Heart left ventricle (tissue), 16 donors: ENCODE data around the gene ZNF674. TPM values are rescaled to one million over a fixed set of nuclear protein-coding genes. Genes with fewer than 3 reads are reported as not detected.
A peak's percentile ranks its signal among the peaks of the same experiment; 100 is the strongest.

Experiments used
- ATAC-seq, 4 donors: fragments of 200-7000 bp; cut with Tn5 transposase; one replicate each; pipeline ENCODE4 v1.9.1; 2020 to 2022; ENCODE audit warnings: moderate library complexity in 4 of 4, mild to moderate bottlenecking in 3 of 4, moderate number of reproducible peaks in 1 of 4
- DNase-seq, 5 donors: peaks; one replicate each; pipeline ENCODE4 v3.0.0-alpha.2; 2020
- H3K27ac ChIP-seq, 12 donors: fragments of 200-600 bp; sonication (generic) in 4 of 12; one replicate each; pipeline versions ENCODE4 v1.5.0 to v1.8.0; 2016 to 2022; ENCODE audit warnings: mild to moderate bottlenecking in 2 of 12
- H3K27me3 ChIP-seq, 9 donors: fragments of 200-600 bp; sonication (generic) in 2 of 9; one replicate each; pipeline versions ENCODE4 v1.5.1 to v1.8.0; 2016 to 2022; ENCODE audit warnings: mild to moderate bottlenecking in 3 of 9
- H3K36me3 ChIP-seq, 9 donors: fragments of 200-600 bp; sonication (generic) in 2 of 9; one replicate each; pipeline versions ENCODE4 v1.5.0 to v1.8.0; 2018 to 2022; ENCODE audit warnings: mild to moderate bottlenecking in 2 of 9
- H3K4me1 ChIP-seq, 12 donors: fragments of 200-600 bp; sonication (generic) in 4 of 12; one replicate each; pipeline versions ENCODE4 v1.5.0 to v1.8.0; 2016 to 2022; ENCODE audit warnings: mild to moderate bottlenecking in 3 of 12
- H3K4me3 ChIP-seq, 12 donors: fragments of 200-600 bp; sonication (generic) in 4 of 12; one replicate each; pipeline versions ENCODE4 v1.5.0 to v1.8.0; 2017 to 2022; ENCODE audit warnings: mild to moderate bottlenecking in 9 of 12, moderate library complexity in 4 of 12
- H3K9me3 ChIP-seq, 12 donors: fragments of 200-600 bp; sonication (generic) in 4 of 12; one replicate each; pipeline versions ENCODE4 v1.5.0 to v1.8.0; 2016 to 2022; ENCODE audit warnings: mild to moderate bottlenecking in 1 of 12
- POLR2A ChIP-seq, 2 donors: fragments of 450-650 bp; IDR thresholded peaks; one replicate each; pipeline ENCODE4 v1.6.1; 2017; ENCODE audit warnings: antibody characterized with exemption in 2 of 2, mild to moderate bottlenecking in 2 of 2, moderate library complexity in 2 of 2
- WGBS, 4 donors: extraction: QIAGEN DNeasy Blood & Tissue Kit in 2 of 4; methylation state at CpG; one replicate each; pipeline versions ENCODE4 v1.1.5 to v1.1.7; 2013 to 2018; 5-methylcytosine and 5-hydroxymethylcytosine counted together
- intact Hi-C, 10 donors: fragments of 100-400 bp; cut with DNase I; formaldehyde crosslinking; loops; one replicate each; pipeline versions ENCODE4 v1.11.1 to v1.14.2; 2022
- polyA plus RNA-seq, 2 donors: library from polyadenylated mRNA; stranded (reverse); fragments of 200-250 nt; gene quantifications; one replicate each; pipeline ENCODE4 v1.2.3, GENCODE V29; 2013
- total RNA-seq, 9 donors: library from RNA; depleted of rRNA in 2 of 9; stranded (reverse); fragments of >200 nt in 2 of 9; fragmentation: NEBNext Ultra II Directional in 3 of 9; extraction: Animal tissue kit (Norgen Biotek cat#: 25700) in 3 of 9; gene quantifications; one replicate each; pipeline versions ENCODE4 v1.1.0 to v1.2.4, GENCODE V29; 2016 to 2023
- TF ChIP-seq, protein P1 (sequence below), 12 donors: fragments of 200-600 bp; sonication (generic) in 4 of 12; IDR thresholded peaks; one replicate each; pipeline versions ENCODE4 v1.5.0 to v1.8.0; 2018 to 2022; ENCODE audit warnings: antibody characterized with exemption in 12 of 12, mild to moderate bottlenecking in 5 of 12
- donor health status: ischemic (EF 13 %, LVEDD 7.1; RV severe dilation, severe dysfunction).
- donor health status: healthy with polysubstance abuse.
- donor health status: DM: no; HTN: yes; CAD: no.
- donor health status: DM: no; HTN: no; CAD: no.
- donor health status: ischemic (EF 25% LVEDD 6.9; RV normal size, moderate dysfunction).
- donor health status: ischemic (EF 25% LVEDD 5.7; RV mildly dilated, moderate dysfunction).
- donor health status: healthy.
- donor health status: DM: yes; HTN: yes; CAD: no.
- donor health status: ischemic (EF 35%, LVEDD 5.7; RV mildly dilated, moderate dysfunction).
- donor health status: nonischemic (EF 11% LVEDD 7.7; RV severe dilation, severe dysfunction).
- donor health status: DM: yes; HTN: yes; CAD: no.
- donor health status: PGD.
- donor health status: ischemic (EF 29% LVEDD 5.4; RV normal size, mild dysfunction).
- donor health status: nonischemic (EF 23%, LVEDD 6.1; RV moderate dilation, normal function).

Gene ZNF674
- total and polyA plus RNA-seq, 11 donors = 0.81 to 5.6 (median 2.6) TPM

DNA sequence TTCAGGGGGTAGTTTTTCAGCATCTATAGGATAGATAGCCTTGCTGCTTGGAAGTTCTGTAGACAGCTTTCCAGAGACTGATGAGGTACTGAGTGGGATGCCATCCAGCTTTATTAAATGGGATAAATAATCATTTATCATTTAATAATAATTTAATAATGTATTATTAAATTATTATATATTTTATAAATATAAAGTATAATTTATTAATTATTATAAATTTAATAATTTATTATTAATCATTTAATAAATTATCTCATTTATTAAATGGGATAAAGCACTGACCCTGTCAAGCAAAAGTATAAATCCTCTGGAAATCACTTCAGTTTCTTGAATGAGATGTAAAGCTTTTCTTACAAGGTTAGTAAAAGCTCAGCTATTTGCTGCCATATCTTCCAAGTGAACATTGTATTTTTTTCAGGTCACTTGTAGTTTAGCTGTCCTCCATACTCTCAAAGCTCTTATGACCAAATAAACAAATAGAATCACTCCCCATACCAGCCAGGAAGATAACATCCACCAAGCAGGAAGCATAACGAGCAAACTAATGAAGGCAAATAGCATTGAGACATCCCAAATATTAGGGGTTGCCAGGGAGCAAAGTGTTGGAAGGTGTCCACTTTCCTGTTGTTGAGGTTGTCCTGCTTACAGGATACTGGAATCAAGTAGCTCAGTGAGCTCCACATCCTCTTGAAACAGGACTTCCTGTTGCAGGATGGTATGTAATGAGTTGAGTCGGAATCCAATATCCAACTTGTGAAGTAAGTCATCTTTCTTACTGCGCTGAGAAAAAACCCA, 88.9 kb downstream of the ZNF674 start:
- peaks cover 0 to 5% (median 0%) of the 10 kb centered on the region in 12 donors for H3K4me1 ChIP-seq
- WGBS, 4 donors = 42 to 58% (median 47%) methylated on average over 3 of the region's 3 CpGs
- H3K27me3 ChIP-seq = peaks cover 0 to 3% (median 0%) of the 10 kb centered on the region in 9 donors
- intact Hi-C loops = no loop called here
- no peak overlapping the region for H3K4me3 ChIP-seq
- peak overlapping the region in 4 of 12 donors; percentile 8 to 46 (median 30) for H3K27ac ChIP-seq
- TF ChIP-seq POLR2A (IDR thresholded peaks at IDR 0.05) = no peak
- TF ChIP-seq, protein P1, sequence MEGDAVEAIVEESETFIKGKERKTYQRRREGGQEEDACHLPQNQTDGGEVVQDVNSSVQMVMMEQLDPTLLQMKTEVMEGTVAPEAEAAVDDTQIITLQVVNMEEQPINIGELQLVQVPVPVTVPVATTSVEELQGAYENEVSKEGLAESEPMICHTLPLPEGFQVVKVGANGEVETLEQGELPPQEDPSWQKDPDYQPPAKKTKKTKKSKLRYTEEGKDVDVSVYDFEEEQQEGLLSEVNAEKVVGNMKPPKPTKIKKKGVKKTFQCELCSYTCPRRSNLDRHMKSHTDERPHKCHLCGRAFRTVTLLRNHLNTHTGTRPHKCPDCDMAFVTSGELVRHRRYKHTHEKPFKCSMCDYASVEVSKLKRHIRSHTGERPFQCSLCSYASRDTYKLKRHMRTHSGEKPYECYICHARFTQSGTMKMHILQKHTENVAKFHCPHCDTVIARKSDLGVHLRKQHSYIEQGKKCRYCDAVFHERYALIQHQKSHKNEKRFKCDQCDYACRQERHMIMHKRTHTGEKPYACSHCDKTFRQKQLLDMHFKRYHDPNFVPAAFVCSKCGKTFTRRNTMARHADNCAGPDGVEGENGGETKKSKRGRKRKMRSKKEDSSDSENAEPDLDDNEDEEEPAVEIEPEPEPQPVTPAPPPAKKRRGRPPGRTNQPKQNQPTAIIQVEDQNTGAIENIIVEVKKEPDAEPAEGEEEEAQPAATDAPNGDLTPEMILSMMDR (IDR thresholded peaks at IDR 0.05) = no peak
- DNase-seq = peak in 2 of 5 donors; percentile 8 to 26
- peaks cover 0 to 44% (median 13%) of the 10 kb centered on the region in 9 donors for H3K36me3 ChIP-seq
- ATAC-seq = peak; percentile 27 to 79 (median 62)
- H3K9me3 ChIP-seq = no peaks in the 10 kb centered on the region

Other genes starting within 250 kb of the ZNF674 start
- gene CHST7, start 28.3 kb upstream of the ZNF674 start, total RNA-seq = 10 to 100 TPM in 5 of 9 donors, 1 to 10 TPM in 4; 5.0 to 41.8 (median 15.0) TPM
- 10 to 100 TPM in 1 of 2 donors, 1 to 10 TPM in 1; 3.6 to 31.7 TPM for gene CHST7, start 28.3 kb upstream of the ZNF674 start, polyA plus RNA-seq
- gene SLC9A7, start 213.7 kb upstream of the ZNF674 start, total RNA-seq = 1 to 10 TPM; 1.9 to 8.6 (median 2.6) TPM
- gene SLC9A7, start 213.7 kb upstream of the ZNF674 start, polyA plus RNA-seq = 1 to 10 TPM in 1 of 2 donors, under 1 TPM in 1; 0.46 to 1.1 TPM